Thyroid gland (tissue), 4 donors: ENCODE measurements around the gene ARHGEF6.

Experiments used
- POLR2A ChIP-seq, 2 donors: fragments of 450-650 bp; IDR thresholded peaks; one replicate each; pipeline ENCODE4 v1.6.1; 2017; ENCODE audit warnings: antibody characterized with exemption in 2 of 2, mild to moderate bottlenecking in 2 of 2, moderate library complexity in 1 of 2
- TF ChIP-seq, protein P1 (sequence below), 6 experiments: fragments of 200-600 bp in 3 of 6; fragments of 450-650 bp in 3 of 6; sonication (generic) in 3 of 6; IDR thresholded peaks; one replicate each; pipeline ENCODE4 v1.5.1; 2016 to 2019; ENCODE audit warnings: antibody characterized with exemption in 6 of 6, mild to moderate bottlenecking in 2 of 6, inconsistent platforms in 1 of 6, moderate library complexity in 1 of 6

GRCh38 chrX:136761421-136761820, 19.3 kb downstream of the ARHGEF6 start:
- no peak for TF ChIP-seq POLR2A (IDR thresholded peaks at IDR 0.05)
- TF ChIP-seq, protein P1, sequence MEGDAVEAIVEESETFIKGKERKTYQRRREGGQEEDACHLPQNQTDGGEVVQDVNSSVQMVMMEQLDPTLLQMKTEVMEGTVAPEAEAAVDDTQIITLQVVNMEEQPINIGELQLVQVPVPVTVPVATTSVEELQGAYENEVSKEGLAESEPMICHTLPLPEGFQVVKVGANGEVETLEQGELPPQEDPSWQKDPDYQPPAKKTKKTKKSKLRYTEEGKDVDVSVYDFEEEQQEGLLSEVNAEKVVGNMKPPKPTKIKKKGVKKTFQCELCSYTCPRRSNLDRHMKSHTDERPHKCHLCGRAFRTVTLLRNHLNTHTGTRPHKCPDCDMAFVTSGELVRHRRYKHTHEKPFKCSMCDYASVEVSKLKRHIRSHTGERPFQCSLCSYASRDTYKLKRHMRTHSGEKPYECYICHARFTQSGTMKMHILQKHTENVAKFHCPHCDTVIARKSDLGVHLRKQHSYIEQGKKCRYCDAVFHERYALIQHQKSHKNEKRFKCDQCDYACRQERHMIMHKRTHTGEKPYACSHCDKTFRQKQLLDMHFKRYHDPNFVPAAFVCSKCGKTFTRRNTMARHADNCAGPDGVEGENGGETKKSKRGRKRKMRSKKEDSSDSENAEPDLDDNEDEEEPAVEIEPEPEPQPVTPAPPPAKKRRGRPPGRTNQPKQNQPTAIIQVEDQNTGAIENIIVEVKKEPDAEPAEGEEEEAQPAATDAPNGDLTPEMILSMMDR (IDR thresholded peaks at IDR 0.05) = no peak
